Epithelial cell of proximal tubule (primary cell): ENCODE data around the gene ZFTA. TPM values are rescaled to one million over a fixed set of nuclear protein-coding genes. Genes with fewer than 3 reads are reported as not detected.

Experiments
- DNase-seq: peaks from one replicate; pipeline ENCODE4 v3.0.0-alpha.2; 2011; ENCODE audit warnings: low read depth
- H3K4me3 ChIP-seq: 2 replicates; pipeline ENCODE4 v1.5.1; 2011; ENCODE audit warnings: low read depth, mild to moderate bottlenecking, low read length
- total RNA-seq: library from RNA; depleted of rRNA; stranded (reverse); fragments of >200 nt; gene quantifications from 2 replicates; pipeline ENCODE4 v1.2.3, GENCODE V29; 2015
- TF ChIP-seq, protein P1 (sequence below): conservative IDR thresholded peaks from 2 replicates; pipeline ENCODE4 v1.5.1; 2012; ENCODE audit warnings: low read depth, mild to moderate bottlenecking, low read length

ZFTA gene
- total RNA-seq, 1 donor from 2014 or later, result 17.4 TPM

DNA sequence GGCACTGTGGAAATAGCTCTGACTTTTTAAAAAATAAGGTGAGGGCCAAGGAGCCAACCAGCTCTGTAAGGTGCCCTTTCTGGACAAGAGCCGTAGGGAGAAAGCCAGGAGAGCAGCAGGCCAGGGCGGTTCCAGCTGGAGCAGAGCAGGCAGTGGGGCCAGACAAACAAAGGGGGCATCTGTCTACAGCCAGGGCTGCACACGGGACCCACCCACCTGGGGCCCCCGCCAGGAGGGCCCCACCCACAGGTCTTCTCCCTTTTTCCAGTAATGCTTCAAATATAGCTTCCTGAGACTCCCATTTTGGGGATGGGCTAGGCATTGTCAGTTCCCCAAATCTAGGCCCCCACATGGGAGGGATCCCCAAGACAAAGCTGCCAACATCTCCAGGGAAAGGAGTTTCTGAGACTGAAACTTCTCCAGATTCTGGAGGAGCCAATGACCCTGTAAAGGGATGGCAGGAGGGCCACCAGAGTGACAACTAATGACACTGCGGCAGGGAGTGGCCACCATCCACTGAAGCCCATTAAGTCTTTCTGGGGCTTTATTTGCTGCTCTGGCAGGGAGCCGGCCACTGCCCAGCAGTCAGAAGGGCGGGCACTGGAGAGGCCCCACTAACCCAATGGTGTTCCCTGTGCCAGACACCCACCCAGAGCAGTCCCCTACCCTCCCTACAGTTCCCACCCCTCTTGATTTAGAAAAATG lies 1.9 kb downstream of the ZFTA start:
- DNase-seq, result no peak
- peak overlapping the region; percentile 85 for H3K4me3 ChIP-seq
- TF ChIP-seq, protein P1, sequence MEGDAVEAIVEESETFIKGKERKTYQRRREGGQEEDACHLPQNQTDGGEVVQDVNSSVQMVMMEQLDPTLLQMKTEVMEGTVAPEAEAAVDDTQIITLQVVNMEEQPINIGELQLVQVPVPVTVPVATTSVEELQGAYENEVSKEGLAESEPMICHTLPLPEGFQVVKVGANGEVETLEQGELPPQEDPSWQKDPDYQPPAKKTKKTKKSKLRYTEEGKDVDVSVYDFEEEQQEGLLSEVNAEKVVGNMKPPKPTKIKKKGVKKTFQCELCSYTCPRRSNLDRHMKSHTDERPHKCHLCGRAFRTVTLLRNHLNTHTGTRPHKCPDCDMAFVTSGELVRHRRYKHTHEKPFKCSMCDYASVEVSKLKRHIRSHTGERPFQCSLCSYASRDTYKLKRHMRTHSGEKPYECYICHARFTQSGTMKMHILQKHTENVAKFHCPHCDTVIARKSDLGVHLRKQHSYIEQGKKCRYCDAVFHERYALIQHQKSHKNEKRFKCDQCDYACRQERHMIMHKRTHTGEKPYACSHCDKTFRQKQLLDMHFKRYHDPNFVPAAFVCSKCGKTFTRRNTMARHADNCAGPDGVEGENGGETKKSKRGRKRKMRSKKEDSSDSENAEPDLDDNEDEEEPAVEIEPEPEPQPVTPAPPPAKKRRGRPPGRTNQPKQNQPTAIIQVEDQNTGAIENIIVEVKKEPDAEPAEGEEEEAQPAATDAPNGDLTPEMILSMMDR, result no peak

DNA sequence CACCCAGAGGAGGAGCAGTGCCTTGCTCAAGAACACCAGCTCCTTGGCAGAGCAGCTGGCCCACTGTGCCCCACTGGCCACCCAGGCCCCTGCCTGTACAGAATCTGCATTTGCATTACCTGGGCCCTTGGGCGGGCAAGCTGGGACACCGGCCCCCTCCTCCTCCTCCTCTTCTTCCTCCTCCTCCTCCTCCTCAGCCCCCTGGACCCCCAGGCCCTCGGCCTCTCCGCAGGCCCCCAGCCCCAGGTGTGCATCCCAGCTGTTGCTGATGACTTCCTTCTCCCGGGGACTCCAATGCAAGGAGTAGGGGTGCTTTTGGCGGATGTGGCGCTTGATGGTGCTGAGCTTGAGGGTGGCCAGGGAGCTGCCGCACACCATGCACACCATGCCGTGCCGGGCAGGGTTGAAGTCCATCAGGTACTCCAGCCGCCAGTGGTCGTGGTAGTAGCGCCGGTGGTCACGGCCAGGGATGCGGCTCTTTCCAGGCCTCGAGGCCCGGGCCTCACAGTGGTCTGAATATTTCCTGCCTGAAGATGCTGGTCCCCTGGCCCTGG lies 2.8 kb downstream of the ZFTA start:
- no peak for DNase-seq
- no peak overlapping the region for H3K4me3 ChIP-seq
- TF ChIP-seq, protein P1, result no peak

DNA sequence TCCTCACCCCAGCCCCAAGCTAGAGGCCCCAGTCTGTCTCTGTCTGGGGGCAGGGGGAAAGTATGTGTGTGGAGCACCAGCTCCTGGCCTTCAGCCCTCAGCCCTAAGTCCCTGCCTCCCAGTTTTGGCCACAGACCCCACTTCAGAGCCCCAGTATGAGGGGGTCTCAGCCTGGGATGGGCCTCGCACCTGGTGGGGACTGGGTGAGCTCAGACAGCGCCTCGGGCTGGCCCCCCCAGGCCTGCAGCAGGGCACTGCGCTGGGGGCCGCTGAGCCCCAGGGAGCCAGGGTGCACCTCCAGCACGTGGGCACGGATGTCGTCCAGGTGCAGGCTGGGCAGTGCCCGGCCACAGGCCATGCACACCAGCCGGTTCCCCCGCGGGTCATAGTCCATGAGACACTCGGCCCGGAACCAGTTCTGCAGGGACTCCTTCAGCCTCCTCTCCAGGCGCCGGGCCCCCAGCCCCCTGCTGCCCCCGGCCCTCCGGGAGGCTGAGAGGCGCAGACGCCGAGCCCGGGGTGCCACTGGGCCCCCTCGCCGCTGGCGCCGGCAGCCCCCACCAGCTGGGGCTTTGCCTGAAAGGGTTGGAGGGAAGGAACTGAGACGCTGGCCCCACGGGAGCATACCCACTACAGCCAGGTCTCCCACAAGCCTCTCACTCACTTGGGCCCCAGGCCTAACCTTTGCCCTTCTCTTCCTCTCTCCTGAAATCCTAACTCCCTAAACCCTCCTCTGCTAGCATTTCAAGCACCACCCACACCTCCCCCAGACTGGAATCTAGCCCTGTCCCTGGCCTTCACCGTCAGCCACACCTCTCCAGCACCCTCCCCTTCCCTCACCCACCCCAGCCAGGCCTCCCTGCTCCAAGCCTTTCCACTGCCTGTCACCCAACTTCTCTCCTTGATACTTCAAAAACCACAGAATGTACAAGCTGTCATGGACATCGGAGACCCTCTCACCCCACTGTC lies 3.6 kb downstream of the ZFTA start:
- TF ChIP-seq, protein P1, result no peak
- H3K4me3 ChIP-seq, result no peak overlapping the region
- no peak for DNase-seq

DNA sequence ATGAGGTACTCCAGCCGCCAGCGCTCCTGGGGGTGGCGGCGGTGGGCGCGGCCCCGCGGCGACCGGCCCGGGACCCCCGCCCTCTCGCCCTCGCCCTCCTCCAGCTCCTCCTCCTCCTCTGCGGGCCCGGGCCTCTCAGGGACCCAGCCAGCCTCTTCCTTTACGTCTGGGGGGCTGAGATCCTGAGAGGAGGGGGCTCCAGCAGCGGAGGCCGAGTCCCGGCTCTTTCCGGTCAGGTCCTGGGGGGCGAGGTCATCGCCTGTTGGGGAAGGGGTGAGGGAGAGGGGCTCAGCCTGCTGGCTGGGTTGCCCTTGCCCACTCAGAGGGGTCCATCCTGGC lies 4.3 kb downstream of the ZFTA start:
- TF ChIP-seq, protein P1, result no peak
- no peak overlapping the region for H3K4me3 ChIP-seq
- no peak for DNase-seq

DNA sequence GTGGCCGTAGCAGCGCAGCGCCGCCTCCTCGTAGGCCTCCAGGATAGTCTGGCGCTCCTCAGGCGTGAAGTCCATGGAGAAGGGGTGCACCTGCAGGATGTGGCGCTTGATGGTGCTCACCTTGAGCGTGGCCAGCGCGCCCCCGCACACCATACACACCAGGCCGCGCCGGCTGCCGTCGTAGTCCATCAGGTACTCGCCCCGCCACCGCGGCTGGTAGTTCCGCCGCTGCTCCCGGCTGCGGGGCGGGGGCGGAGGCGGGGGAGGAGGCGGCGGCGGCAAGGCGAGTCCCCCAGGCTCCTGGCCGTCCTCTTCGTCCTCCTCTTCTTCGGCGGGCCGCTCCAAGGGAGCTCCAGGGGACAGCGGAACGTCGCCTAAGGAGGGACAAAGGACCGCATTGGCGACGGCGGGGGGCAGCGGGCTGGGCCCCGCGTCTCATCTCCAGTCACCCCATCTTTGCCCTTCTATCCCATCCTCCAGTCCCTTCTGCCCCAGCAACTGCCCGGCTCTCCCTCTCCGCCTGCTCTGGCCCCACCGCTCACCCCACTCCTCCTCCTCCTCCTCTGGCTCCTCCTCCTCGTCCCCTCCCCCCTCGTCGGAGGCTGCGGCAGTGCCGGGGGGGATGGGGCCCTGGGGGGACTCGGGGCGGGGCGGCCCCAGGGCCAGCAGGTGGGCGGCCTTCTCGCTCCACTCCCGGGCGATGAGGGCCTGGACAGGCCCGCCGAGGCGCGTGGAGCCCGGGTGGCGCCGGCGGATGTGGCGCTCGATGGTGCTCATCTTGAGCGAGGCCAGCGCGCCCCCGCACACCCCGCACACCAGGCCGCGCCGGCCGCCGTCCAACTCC lies 4.9 kb downstream of the ZFTA start:
- TF ChIP-seq, protein P1, result no peak
- DNase-seq, result no peak
- H3K4me3 ChIP-seq, result peak overlapping the region; percentile 46

DNA sequence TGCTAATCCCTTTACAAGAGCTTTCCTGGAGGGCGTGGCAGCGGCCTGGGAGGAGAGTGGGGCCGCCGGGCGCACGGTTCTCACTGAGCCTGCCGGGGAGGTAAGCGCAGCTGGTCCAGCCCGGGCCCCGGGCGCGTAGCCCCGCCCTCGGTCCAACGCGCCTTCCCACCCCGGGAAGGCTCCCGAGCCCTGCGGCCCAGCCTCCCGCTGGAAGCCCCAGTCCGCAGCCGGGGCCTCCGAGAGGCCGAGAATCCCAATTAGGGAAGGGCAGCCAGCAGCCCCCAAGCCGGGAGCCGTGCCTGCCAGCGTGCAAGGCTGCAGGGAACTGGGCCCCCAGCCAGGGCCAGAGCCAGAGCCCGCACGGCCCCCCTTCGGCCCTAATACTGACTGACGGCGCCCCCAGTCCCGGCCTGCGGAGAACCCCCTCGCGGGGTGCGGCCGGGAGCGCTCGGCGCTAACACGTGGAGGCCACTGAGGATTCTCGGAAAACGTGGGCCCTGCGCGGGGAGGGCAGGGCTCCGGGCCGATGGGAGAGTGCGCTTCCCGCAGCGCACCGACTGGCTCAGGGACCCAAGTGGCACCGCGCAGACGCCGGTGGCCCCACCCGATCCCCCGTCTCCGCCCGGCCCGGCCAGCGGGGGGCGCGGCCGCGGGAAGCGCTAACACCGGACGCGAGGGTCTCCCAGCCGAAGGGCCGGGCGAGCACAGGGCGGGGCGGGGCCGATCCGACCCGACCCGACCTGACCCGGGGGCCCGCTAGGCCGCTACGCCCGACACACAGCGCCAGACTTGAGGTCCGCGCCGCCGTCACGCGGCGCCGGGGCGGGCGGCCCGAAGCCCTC lies 5.7 kb downstream of the ZFTA start:
- no peak for DNase-seq
- TF ChIP-seq, protein P1, result no peak
- H3K4me3 ChIP-seq, result peak overlapping the region; percentile 46
